Activated T-cell treated with anti-CD3 and anti-CD28 coated beads for 24 hours (primary cell): Measurements from ENCODE around the gene MEGF6.

ENCODE experiments used
- DNase-seq: peaks from one replicate; pipeline ENCODE4 v3.0.0-alpha.2; 2020; ENCODE audit warnings: low read depth

The MEGF6 gene

GRCh38 chr1:3555131-3555920, 56.0 kb downstream of the MEGF6 start:
- no peak for DNase-seq

- DNase-seq, result no peak
Observed at GRCh38 chr1:3553940-3554223, 57.4 kb downstream of the MEGF6 start.

GRCh38 chr1:3553166-3553939, 58.0 kb downstream of the MEGF6 start:
- no peak for DNase-seq

GRCh38 chr1:3552751-3553150, 58.6 kb downstream of the MEGF6 start:
- no peak for DNase-seq

- DNase-seq, result no peak
Observed at GRCh38 chr1:3552176-3552575, 59.1 kb downstream of the MEGF6 start.

GRCh38 chr1:3551711-3552110, 59.6 kb downstream of the MEGF6 start:
- DNase-seq, result no peak

GRCh38 chr1:3551290-3551678, 60.0 kb downstream of the MEGF6 start:
- DNase-seq, result no peak

- no peak for DNase-seq
Observed at GRCh38 chr1:3550511-3551289, 60.6 kb downstream of the MEGF6 start.

GRCh38 chr1:3548895-3549294, 62.4 kb downstream of the MEGF6 start:
- DNase-seq, result no peak

- DNase-seq, result no peak
Observed at GRCh38 chr1:3548156-3548893, 63.0 kb downstream of the MEGF6 start.

GRCh38 chr1:3547055-3548005, 64.0 kb downstream of the MEGF6 start:
- no peak for DNase-seq

- no peak for DNase-seq
Observed at GRCh38 chr1:3546048-3546384, 65.3 kb downstream of the MEGF6 start.

GRCh38 chr1:3545363-3546047, 65.8 kb downstream of the MEGF6 start:
- no peak for DNase-seq

GRCh38 chr1:3544040-3544977, 67.0 kb downstream of the MEGF6 start:
- DNase-seq, result no peak

- DNase-seq, result no peak
Observed at GRCh38 chr1:3543076-3544039, 68.0 kb downstream of the MEGF6 start.

GRCh38 chr1:3542676-3543075, 68.6 kb downstream of the MEGF6 start:
- no peak for DNase-seq

- DNase-seq, result no peak
Observed at GRCh38 chr1:3541936-3542335, 69.4 kb downstream of the MEGF6 start.

GRCh38 chr1:3541465-3541864, 69.8 kb downstream of the MEGF6 start:
- no peak for DNase-seq
